PFSK-1 (cell line): ENCODE measurements around the gene RBM5.

Experiments used
- FOXP2 ChIP-seq: optimal IDR thresholded peaks from 2 replicates; pipeline ENCODE3; 2011; ENCODE audit warnings: borderline replicate concordance, control low read depth, inconsistent platforms; ENCODE audit not compliant: insufficient read depth; ENCODE audit errors: extremely low read length, extremely low read depth
- POLR2AphosphoS5 ChIP-seq: IDR thresholded peaks from 2 replicates; pipeline ENCODE4 v1.6.1; 2012; ENCODE audit warnings: low read depth, mild to moderate bottlenecking, control low read depth, low read length, moderate library complexity
- SIN3A ChIP-seq: IDR thresholded peaks from 2 replicates; pipeline ENCODE4 v1.6.1; 2012; ENCODE audit warnings: mild to moderate bottlenecking, low read length, moderate library complexity, borderline replicate concordance; ENCODE audit not compliant: insufficient read depth
- TAF1 ChIP-seq: IDR thresholded peaks from 2 replicates; pipeline ENCODE4 v1.6.1; 2012; ENCODE audit warnings: low read length, control low read depth, borderline replicate concordance; ENCODE audit not compliant: insufficient read depth
- TF ChIP-seq, protein P1 (sequence below), 2 experiments: IDR thresholded peaks; 2 replicates each; pipeline versions ENCODE4 v1.6.1 to v1.8.0; 2011 to 2012; ENCODE audit warnings: low read depth in 2 of 2, low read length in 2 of 2, control low read depth in 1 of 2, inconsistent platforms in 1 of 2, mild to moderate bottlenecking in 1 of 2, moderate library complexity in 1 of 2; ENCODE audit not compliant: insufficient read depth in 1 of 2

DNA sequence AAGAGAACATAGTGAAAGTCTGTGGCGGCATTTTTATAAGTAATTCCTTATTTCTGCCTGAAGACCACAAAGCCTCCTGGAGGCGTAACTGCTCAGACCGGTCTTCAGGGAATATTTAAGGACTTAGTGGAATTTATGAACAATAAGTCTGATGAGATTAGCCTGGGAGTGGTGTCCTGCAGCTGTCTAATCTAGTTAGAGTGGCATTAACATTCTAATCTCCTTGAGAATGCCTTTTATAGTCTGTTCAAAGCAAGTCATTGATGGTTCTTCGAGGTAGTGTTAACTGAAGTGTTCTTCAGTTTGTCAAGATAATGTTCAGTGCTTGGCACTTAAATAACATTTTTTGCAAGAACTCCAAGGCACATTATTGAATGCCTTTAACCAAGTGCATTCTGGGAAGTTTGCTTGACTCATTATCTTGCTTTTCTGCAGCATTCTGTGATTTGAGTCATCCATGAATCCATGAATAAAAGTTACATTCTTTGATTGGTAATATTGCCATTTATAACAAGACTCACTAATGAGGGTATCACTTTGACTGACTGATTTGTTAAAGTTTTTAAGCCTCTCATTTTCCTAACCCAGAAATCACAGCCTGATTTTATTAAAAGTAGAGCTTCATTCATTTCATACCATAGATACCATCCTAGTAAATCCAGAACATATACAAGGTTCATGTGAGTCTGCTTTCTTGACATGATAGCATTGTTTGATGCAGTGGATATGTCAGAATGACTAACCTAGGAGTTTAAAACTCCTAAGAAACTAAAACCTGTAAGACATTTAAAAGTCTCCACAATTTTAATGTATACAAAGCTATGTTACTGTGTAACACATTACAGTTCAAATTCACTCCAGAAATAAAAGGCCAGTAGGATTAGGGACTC lies 12.5 kb downstream of the RBM5 start:
- no peak for TF ChIP-seq SIN3A
- no peak for TF ChIP-seq POLR2AphosphoS5
- TF ChIP-seq TAF1 = no peak
- TF ChIP-seq, protein P1, sequence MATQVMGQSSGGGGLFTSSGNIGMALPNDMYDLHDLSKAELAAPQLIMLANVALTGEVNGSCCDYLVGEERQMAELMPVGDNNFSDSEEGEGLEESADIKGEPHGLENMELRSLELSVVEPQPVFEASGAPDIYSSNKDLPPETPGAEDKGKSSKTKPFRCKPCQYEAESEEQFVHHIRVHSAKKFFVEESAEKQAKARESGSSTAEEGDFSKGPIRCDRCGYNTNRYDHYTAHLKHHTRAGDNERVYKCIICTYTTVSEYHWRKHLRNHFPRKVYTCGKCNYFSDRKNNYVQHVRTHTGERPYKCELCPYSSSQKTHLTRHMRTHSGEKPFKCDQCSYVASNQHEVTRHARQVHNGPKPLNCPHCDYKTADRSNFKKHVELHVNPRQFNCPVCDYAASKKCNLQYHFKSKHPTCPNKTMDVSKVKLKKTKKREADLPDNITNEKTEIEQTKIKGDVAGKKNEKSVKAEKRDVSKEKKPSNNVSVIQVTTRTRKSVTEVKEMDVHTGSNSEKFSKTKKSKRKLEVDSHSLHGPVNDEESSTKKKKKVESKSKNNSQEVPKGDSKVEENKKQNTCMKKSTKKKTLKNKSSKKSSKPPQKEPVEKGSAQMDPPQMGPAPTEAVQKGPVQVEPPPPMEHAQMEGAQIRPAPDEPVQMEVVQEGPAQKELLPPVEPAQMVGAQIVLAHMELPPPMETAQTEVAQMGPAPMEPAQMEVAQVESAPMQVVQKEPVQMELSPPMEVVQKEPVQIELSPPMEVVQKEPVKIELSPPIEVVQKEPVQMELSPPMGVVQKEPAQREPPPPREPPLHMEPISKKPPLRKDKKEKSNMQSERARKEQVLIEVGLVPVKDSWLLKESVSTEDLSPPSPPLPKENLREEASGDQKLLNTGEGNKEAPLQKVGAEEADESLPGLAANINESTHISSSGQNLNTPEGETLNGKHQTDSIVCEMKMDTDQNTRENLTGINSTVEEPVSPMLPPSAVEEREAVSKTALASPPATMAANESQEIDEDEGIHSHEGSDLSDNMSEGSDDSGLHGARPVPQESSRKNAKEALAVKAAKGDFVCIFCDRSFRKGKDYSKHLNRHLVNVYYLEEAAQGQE (IDR thresholded peaks at IDR 0.05; ENCODE audit: insufficient read depth in 1 of 2, low read depth in 2 of 2, low read length in 2 of 2) = no peak
- TF ChIP-seq FOXP2 = no peak
